ENCODE measurements around the gene NEGR1.

DNA sequence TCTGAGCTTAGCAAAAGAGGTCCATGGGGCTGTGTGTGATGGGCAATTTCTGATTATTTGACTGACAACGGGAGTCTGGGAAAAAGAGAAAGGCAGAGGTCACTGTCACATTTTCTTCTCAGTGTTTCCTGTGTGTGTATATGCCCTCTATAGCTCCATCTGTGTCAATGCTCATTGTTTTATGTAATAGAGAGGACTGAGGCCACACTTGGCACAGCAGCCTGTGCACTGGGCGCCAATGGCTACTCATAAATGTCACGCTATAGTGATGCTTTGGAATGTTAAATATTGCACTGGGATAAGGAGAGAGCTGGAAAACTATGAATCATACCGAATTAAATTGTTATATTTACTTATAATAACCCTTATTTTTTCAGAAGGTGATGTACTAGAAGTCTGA is 365.4 kb downstream of the NEGR1 start:
- TF ChIP-seq, protein P1, sequence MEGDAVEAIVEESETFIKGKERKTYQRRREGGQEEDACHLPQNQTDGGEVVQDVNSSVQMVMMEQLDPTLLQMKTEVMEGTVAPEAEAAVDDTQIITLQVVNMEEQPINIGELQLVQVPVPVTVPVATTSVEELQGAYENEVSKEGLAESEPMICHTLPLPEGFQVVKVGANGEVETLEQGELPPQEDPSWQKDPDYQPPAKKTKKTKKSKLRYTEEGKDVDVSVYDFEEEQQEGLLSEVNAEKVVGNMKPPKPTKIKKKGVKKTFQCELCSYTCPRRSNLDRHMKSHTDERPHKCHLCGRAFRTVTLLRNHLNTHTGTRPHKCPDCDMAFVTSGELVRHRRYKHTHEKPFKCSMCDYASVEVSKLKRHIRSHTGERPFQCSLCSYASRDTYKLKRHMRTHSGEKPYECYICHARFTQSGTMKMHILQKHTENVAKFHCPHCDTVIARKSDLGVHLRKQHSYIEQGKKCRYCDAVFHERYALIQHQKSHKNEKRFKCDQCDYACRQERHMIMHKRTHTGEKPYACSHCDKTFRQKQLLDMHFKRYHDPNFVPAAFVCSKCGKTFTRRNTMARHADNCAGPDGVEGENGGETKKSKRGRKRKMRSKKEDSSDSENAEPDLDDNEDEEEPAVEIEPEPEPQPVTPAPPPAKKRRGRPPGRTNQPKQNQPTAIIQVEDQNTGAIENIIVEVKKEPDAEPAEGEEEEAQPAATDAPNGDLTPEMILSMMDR (conservative IDR thresholded peaks at IDR 0.05; ENCODE audit: low read length) = no peak
- no peak for TF ChIP-seq EZH2phosphoT487 (IDR thresholded peaks at IDR 0.05; ENCODE audit: borderline replicate concordance, low read depth, low read length)

All from OCI-LY7 (cell line).